Natural killer cell treated with Interleukin-12 subunit alpha and Interleukin-12 subunit beta and Interleukin-15 and Interleukin-18, amount 100 ng/mL, for 72 hours (primary cell): ENCODE results near the gene PDLIM3. TPM values are rescaled to one million over a fixed set of nuclear protein-coding genes. Genes with fewer than 3 reads are reported as not detected.

ENCODE experiments used
- ATAC-seq, 2 donors: fragments of 150-1000 bp; cut with Tn5 transposase in 1 of 2; sonication (Bioruptor Pico), chemical (Tn5 transposase) in 1 of 2; 2 replicates each; pipeline ENCODE4 v1.10.0; 2021
- DNase-seq: peaks from one replicate; pipeline ENCODE4 v3.0.0; 2022; ENCODE audit warnings: low spot score
- H3K27ac Mint-ChIP-seq, 2 donors: 1 replicate in 1 of 2; 2 replicates in 1 of 2; pipeline ENCODE4 v1.8.0; 2022; ENCODE audit warnings: mixed read lengths in 2 of 2, mild to moderate bottlenecking in 1 of 2, moderate library complexity in 1 of 2
- H3K27me3 Mint-ChIP-seq, 2 donors: 1 replicate in 1 of 2; 2 replicates in 1 of 2; pipeline ENCODE4 v1.8.0; 2022; ENCODE audit warnings: mixed read lengths in 2 of 2
- H3K36me3 Mint-ChIP-seq: one replicate; pipeline ENCODE4 v1.8.0; 2022; ENCODE audit warnings: mixed read lengths
- H3K4me1 Mint-ChIP-seq, 2 donors: 1 replicate in 1 of 2; 2 replicates in 1 of 2; pipeline ENCODE4 v1.8.0; 2022; ENCODE audit warnings: low read depth in 2 of 2, mixed read lengths in 2 of 2, mild to moderate bottlenecking in 1 of 2
- H3K4me3 Mint-ChIP-seq: one replicate; pipeline ENCODE4 v1.8.0; 2022; ENCODE audit warnings: mixed read lengths
- H3K9me3 Mint-ChIP-seq: 2 replicates; pipeline ENCODE4 v1.8.0; 2022; ENCODE audit warnings: mixed read lengths
- total RNA-seq, 2 donors: library from RNA; stranded (reverse); gene quantifications; one replicate each; pipeline ENCODE4 v1.2.3, GENCODE V29; 2022

The PDLIM3 gene
- total RNA-seq, 2 donors from 2014 or later, result not detected

GRCh38 chr4:185467101-185467500 is 68.2 kb downstream of the PDLIM3 start:
- peaks cover 8 to 10% of the 10 kb centered on the region in 2 donors for H3K4me1 Mint-ChIP-seq
- H3K27ac Mint-ChIP-seq, result no peak overlapping the region
- ATAC-seq (no peak), DNase-seq (no peak)
- no peaks in the 10 kb centered on the region for H3K36me3 Mint-ChIP-seq
- H3K27me3 Mint-ChIP-seq, result peaks cover 15 to 37% of the 10 kb centered on the region in 2 donors
- no peaks in the 10 kb centered on the region for H3K9me3 Mint-ChIP-seq
- H3K4me3 Mint-ChIP-seq, result no peak overlapping the region

- Mint-ChIP-seq H3K36me3 (no peaks in the 10 kb centered on the region), H3K27ac (no peak overlapping the region), H3K27me3 (peaks cover 20 to 49% of the 10 kb centered on the region in 2 donors), H3K4me1 (peaks cover 3 to 5% of the 10 kb centered on the region in 2 donors), H3K9me3 (no peaks in the 10 kb centered on the region), H3K4me3 (no peak overlapping the region)
- no peak for ATAC-seq
- no peak for DNase-seq
Measured at GRCh38 chr4:185465707-185466106, 69.6 kb downstream of the PDLIM3 start.

GRCh38 chr4:185464887-185465286 is 70.4 kb downstream of the PDLIM3 start:
- no peaks in the 10 kb centered on the region for H3K36me3 Mint-ChIP-seq
- no peak overlapping the region for H3K4me3 Mint-ChIP-seq
- no peaks in the 10 kb centered on the region for H3K4me1 Mint-ChIP-seq
- H3K27me3 Mint-ChIP-seq, result peaks cover 24 to 57% of the 10 kb centered on the region in 2 donors
- no peaks in the 10 kb centered on the region for H3K9me3 Mint-ChIP-seq
- no peak for ATAC-seq
- no peak overlapping the region for H3K27ac Mint-ChIP-seq
- DNase-seq, result no peak

DNA sequence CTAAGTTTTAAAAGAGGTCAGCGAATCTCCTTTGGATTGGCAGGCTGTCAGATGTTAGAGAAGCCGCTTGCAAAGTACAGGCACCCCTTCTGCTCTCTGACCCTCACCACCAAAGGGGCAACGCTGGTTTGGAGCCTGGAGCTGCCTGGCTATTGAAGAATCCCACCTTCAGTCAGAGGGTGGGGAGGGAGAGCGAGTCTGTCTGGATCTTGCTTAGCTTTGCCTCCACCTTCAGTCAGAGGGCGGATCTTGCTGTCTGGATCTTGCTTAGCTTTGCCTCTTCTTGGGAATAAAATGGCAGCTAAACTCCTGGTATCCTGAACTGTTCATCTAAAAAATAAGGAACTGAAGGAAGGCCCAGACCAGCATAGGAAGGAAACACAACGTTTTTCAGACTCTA is 71.1 kb downstream of the PDLIM3 start:
- Mint-ChIP-seq H3K27ac (no peak overlapping the region), H3K4me3 (no peak overlapping the region), H3K27me3 (peaks cover 28 to 61% of the 10 kb centered on the region in 2 donors), H3K9me3 (no peaks in the 10 kb centered on the region), H3K4me1 (no peaks in the 10 kb centered on the region), H3K36me3 (no peaks in the 10 kb centered on the region)
- DNase-seq (no peak), ATAC-seq (no peak)

DNA sequence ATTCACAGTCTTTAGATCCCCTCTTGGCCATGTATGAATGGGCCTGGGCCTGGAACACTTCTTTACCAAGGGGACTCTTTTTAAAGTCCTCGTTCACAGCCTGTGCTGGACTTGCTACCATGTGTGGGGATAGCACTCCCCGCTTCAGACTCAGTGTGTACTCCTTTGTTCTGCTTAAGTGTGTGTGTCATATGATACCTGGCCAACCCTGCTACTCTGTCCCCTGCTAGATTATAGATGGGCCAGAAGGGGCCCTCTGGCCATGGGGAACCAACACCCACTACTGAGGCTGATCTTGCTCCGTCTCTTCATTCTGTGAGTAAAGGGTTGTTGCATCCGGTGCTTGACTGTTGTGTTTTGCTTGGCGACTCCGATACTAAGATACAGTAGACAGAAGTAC is 71.8 kb downstream of the PDLIM3 start:
- Mint-ChIP-seq H3K27me3 (peaks cover 31 to 63% of the 10 kb centered on the region in 2 donors), H3K4me3 (no peak overlapping the region), H3K9me3 (no peaks in the 10 kb centered on the region), H3K4me1 (no peaks in the 10 kb centered on the region), H3K27ac (no peak overlapping the region), H3K36me3 (no peaks in the 10 kb centered on the region)
- ATAC-seq (peak in 1 of 2 donors; percentile 61), DNase-seq (no peak)

GRCh38 chr4:185461565-185461964 is 73.7 kb downstream of the PDLIM3 start:
- Mint-ChIP-seq H3K4me3 (no peak overlapping the region), H3K27me3 (peaks cover 30 to 64% of the 10 kb centered on the region in 2 donors), H3K4me1 (no peaks in the 10 kb centered on the region), H3K27ac (no peak overlapping the region), H3K36me3 (no peaks in the 10 kb centered on the region), H3K9me3 (no peaks in the 10 kb centered on the region)
- ATAC-seq (no peak), DNase-seq (no peak)

GRCh38 chr4:185457136-185457535 is 78.2 kb downstream of the PDLIM3 start:
- Mint-ChIP-seq H3K4me1 (no peaks in the 10 kb centered on the region), H3K27me3 (peaks cover 30 to 48% of the 10 kb centered on the region in 2 donors), H3K36me3 (no peaks in the 10 kb centered on the region), H3K27ac (no peak overlapping the region), H3K9me3 (no peaks in the 10 kb centered on the region), H3K4me3 (no peak overlapping the region)
- DNase-seq (no peak), ATAC-seq (no peak)

GRCh38 chr4:185456131-185456530 is 79.2 kb downstream of the PDLIM3 start:
- H3K9me3 Mint-ChIP-seq, result no peaks in the 10 kb centered on the region
- ATAC-seq (no peak), DNase-seq (no peak)
- H3K27ac Mint-ChIP-seq, result no peak overlapping the region
- H3K4me3 Mint-ChIP-seq, result no peak overlapping the region
- H3K4me1 Mint-ChIP-seq, result no peaks in the 10 kb centered on the region
- no peaks in the 10 kb centered on the region for H3K36me3 Mint-ChIP-seq
- peaks cover 26 to 41% of the 10 kb centered on the region in 2 donors for H3K27me3 Mint-ChIP-seq

Other genes starting within 250 kb of the PDLIM3 start
- 1 to 10 TPM in 1 of 2 donors, under 1 TPM in 1; 0.45 to 1.2 TPM for gene LRP2BP, start 139.6 kb downstream of the PDLIM3 start, total RNA-seq
- gene ANKRD37, start 138.7 kb downstream of the PDLIM3 start, total RNA-seq, result 10 to 100 TPM; 10.0 to 13.9 TPM
- gene UFSP2, start 109.5 kb downstream of the PDLIM3 start, total RNA-seq, result 10 to 100 TPM; 22.1 to 22.7 TPM
- not detected for gene CCDC110, start 63.8 kb downstream of the PDLIM3 start, total RNA-seq